Endothelial cell of umbilical vein (primary cell): ENCODE data around the gene MYCBP. TPM values are rescaled to one million over a fixed set of nuclear protein-coding genes. Genes with fewer than 3 reads are reported as not detected.

Experiments used
- BruUV-seq: library from RNA; stranded (reverse); fragments of 400-500 nt; replicated peaks from 2 replicates; lab custom pipeline; 2021; lab: Mats Ljungman, UMichigan
- CTCF ChIA-PET: fragments of 300-600, 350-600 bp; sonication (Branson Sonifier 250); formaldehyde crosslinking; loops from one replicate; lab custom pipeline; 2021; ENCODE audit warnings: antibody characterized with exemption, inconsistent platforms; lab: Charles Lee
- POLR2A ChIA-PET: fragments of 300-600, 350-600 bp; sonication (Branson Sonifier 250); formaldehyde crosslinking; loops from one replicate; lab custom pipeline; 2021; ENCODE audit warnings: antibody characterized with exemption, inconsistent platforms; lab: Charles Lee
- DNase-seq: peaks from one replicate; pipeline ENCODE4 v3.0.0-alpha.2; 2011; ENCODE audit warnings: low read depth, low spot score
- FAIRE-seq: peaks from 2 replicates; lab custom pipeline; 2011; peaks lifted over from hg19 to GRCh38; lab: Jason Lieb, UNC
- H2AFZ ChIP-seq: 2 replicates; pipeline ENCODE4 v1.6.0; 2012; ENCODE audit warnings: low read depth, low read length, control low read depth, inconsistent platforms
- H3K27ac ChIP-seq: 2 replicates; pipeline ENCODE4 v1.5.1; 2011; ENCODE audit warnings: low read depth, mild to moderate bottlenecking, control low read depth, low read length, moderate library complexity; ENCODE audit not compliant: insufficient read depth
- H3K27me3 ChIP-seq, 2 experiments: 2 replicates each; pipeline versions ENCODE4 v1.6.0 to v1.6.1; 2011; ENCODE audit warnings: low read length in 2 of 2, mixed read lengths in 1 of 2; ENCODE audit not compliant: control insufficient read depth in 2 of 2, insufficient read depth in 2 of 2
- H3K36me3 ChIP-seq, 2 experiments: 2 replicates in 1 of 2; 3 replicates in 1 of 2; pipeline ENCODE4 v1.5.1; 2011; ENCODE audit warnings: low read length in 2 of 2, mild to moderate bottlenecking in 1 of 2, moderate library complexity in 1 of 2; ENCODE audit not compliant: control insufficient read depth in 2 of 2, insufficient read depth in 2 of 2; ENCODE audit errors: extremely low read depth in 1 of 2
- H3K4me1 ChIP-seq: 3 replicates; pipeline ENCODE4 v1.5.1; 2011; ENCODE audit warnings: mild to moderate bottlenecking, low read length; ENCODE audit not compliant: control insufficient read depth, insufficient read depth; ENCODE audit errors: extremely low read depth
- H3K4me2 ChIP-seq: 2 replicates; pipeline ENCODE4 v1.6.1; 2011; ENCODE audit warnings: low read length, control low read depth, mixed read lengths; ENCODE audit not compliant: insufficient read depth
- H3K4me3 ChIP-seq, 3 experiments: fragments of 200-600 bp in 1 of 3; sonication (generic), shearing (Covaris generic) in 1 of 3; replicated peaks in 1 of 3; 2 replicates each; pipeline ENCODE4 v1.5.1; 2011 to 2016; ENCODE audit warnings: control low read depth in 3 of 3, low read length in 3 of 3, mild to moderate bottlenecking in 2 of 3, inconsistent platforms in 1 of 3, low read depth in 1 of 3, moderate library complexity in 1 of 3; ENCODE audit not compliant: insufficient read depth in 1 of 3
- H3K79me2 ChIP-seq: 2 replicates; pipeline ENCODE4 v1.6.0; 2012; ENCODE audit warnings: low read length, inconsistent platforms; ENCODE audit not compliant: control insufficient read depth, insufficient read depth
- H3K9ac ChIP-seq: replicated peaks from 2 replicates; pipeline ENCODE3; 2011; ENCODE audit warnings: low read length, control low read depth; ENCODE audit not compliant: insufficient read depth; ENCODE audit errors: extremely low read depth
- H3K9me1 ChIP-seq: replicated peaks from 3 replicates; pipeline ENCODE4 v1.6.0; 2011; ENCODE audit warnings: mild to moderate bottlenecking, low read length; ENCODE audit not compliant: control insufficient read depth, insufficient read depth; ENCODE audit errors: extremely low read depth
- H3K9me3 ChIP-seq: replicated peaks from 2 replicates; pipeline ENCODE4 v1.5.1; 2012; ENCODE audit warnings: low read length, inconsistent platforms; ENCODE audit not compliant: control insufficient read depth, insufficient read depth
- H4K20me1 ChIP-seq: replicated peaks from 2 replicates; pipeline ENCODE3; 2011; ENCODE audit warnings: mild to moderate bottlenecking, low read length; ENCODE audit not compliant: control insufficient read depth, insufficient read depth; ENCODE audit errors: extremely low read depth
- CTCF ChIP-seq, 2 donors: IDR thresholded peaks; 1 replicate in 1 of 2; 2 replicates in 1 of 2; pipeline ENCODE4 v1.5.1; 2011; ENCODE audit warnings: low read length in 2 of 2, mild to moderate bottlenecking in 2 of 2, moderate library complexity in 2 of 2, control low read depth in 1 of 2, inconsistent platforms in 1 of 2, low read depth in 1 of 2; ENCODE audit not compliant: insufficient read depth in 1 of 2; ENCODE audit errors: extremely low read depth in 1 of 2
- EZH2 ChIP-seq: IDR thresholded peaks from 2 replicates; pipeline ENCODE4 v1.6.1; 2012; ENCODE audit warnings: borderline replicate concordance, low read depth, mild to moderate bottlenecking, moderate library complexity, low read length, inconsistent platforms; ENCODE audit not compliant: severe bottlenecking
- FOS ChIP-seq: IDR thresholded peaks from 2 replicates; pipeline ENCODE4 v1.6.1; 2011; ENCODE audit warnings: mild to moderate bottlenecking, low read length, moderate library complexity, borderline replicate concordance; ENCODE audit not compliant: insufficient read depth
- GATA2 ChIP-seq: IDR thresholded peaks from 2 replicates; pipeline ENCODE4 v1.7.0; 2011; ENCODE audit warnings: low read depth, mild to moderate bottlenecking, moderate library complexity, mixed read lengths, low read length; ENCODE audit not compliant: insufficient read length, insufficient read depth
- JUN ChIP-seq: IDR thresholded peaks from 2 replicates; pipeline ENCODE4 v1.6.1; 2011; ENCODE audit warnings: borderline replicate concordance, low read depth; ENCODE audit not compliant: insufficient read length, insufficient read depth
- MAX ChIP-seq: IDR thresholded peaks from 2 replicates; pipeline ENCODE4 v1.6.1; 2011; ENCODE audit not compliant: insufficient read depth, insufficient read length
- MYC ChIP-seq: IDR thresholded peaks from one replicate; pipeline ENCODE4 v1.6.1; 2011; ENCODE audit warnings: mild to moderate bottlenecking, low read depth, low read length
- POLR2A ChIP-seq: IDR thresholded peaks from 2 replicates; pipeline ENCODE4 v1.6.1; 2012; ENCODE audit warnings: low read depth, mild to moderate bottlenecking, control low read depth, low read length
- POLR2AphosphoS5 ChIP-seq: IDR thresholded peaks from 2 replicates; pipeline ENCODE4 v1.6.1; 2012; ENCODE audit warnings: low read depth, mild to moderate bottlenecking, control low read depth, low read length, moderate library complexity; ENCODE audit not compliant: insufficient read depth
- dilution Hi-C: fragments of 300-500 bp; cut with MboI; formaldehyde crosslinking; loops from one replicate; pipeline ENCODE4 v1.15.0; 2019; ENCODE audit warnings: low sequenced_read_pairs; ENCODE audit not compliant: extremely low pct_ligation_motif_present
- intact Hi-C: fragments of 100-400 bp; cut with micrococcal nuclease; formaldehyde crosslinking; loops from one replicate; pipeline ENCODE4 v1.10.0; 2022
- polyA plus RNA-seq, 4 experiments: library from polyadenylated mRNA; depleted of rRNA in 3 of 4; stranded (reverse) in 3 of 4; unstranded in 1 of 4; fragments of >200 nt; gene quantifications; 2 replicates each; pipeline versions ENCODE4 v1.2.1 to v1.2.3, GENCODE V29; 2011 to 2012; ENCODE audit warnings: missing spikeins in 1 of 4
- total RNA-seq: library from RNA; stranded (reverse); gene quantifications from 2 replicates; pipeline ENCODE4 v1.2.3, GENCODE V29; 2021

Gene MYCBP
- total and polyA plus RNA-seq, 2 donors (not counting 3 experiments of a cell fraction or from before 2014, with no cell fraction given): 9.5 to 23.1 TPM

- Histone ChIP-seq H3K27ac (no peak overlapping the region), H3K4me3 (no peak overlapping the region), H3K27me3 (no peaks in the 10 kb centered on the region), H3K36me3 (no peaks in the 10 kb centered on the region), H3K4me2 (no peak overlapping the region), H3K9me3 (no peaks in the 10 kb centered on the region), H2AFZ (no peak overlapping the region), H3K79me2 (no peaks in the 10 kb centered on the region), H4K20me1 (no peaks in the 10 kb centered on the region), H3K9me1 (no peaks in the 10 kb centered on the region), H3K4me1 (no peaks in the 10 kb centered on the region), H3K9ac (no peak overlapping the region)
- no TSS peak for BruUV-seq
- dilution Hi-C loops: no loop called here
- POLR2A ChIA-PET: no interaction called here
- intact Hi-C loops: no loop called here
- FAIRE-seq (no peak), DNase-seq (no peak)
- no peak for TF ChIP-seq EZH2
- TF ChIP-seq POLR2A: no peak
- no peak for TF ChIP-seq JUN
- no peak for TF ChIP-seq CTCF (IDR thresholded peaks at IDR 0.05; ENCODE audit: extremely low read depth in 1 of 2, insufficient read depth in 1 of 2, low read depth in 1 of 2, low read length in 2 of 2)
- no peak for TF ChIP-seq MYC
- no peak for TF ChIP-seq POLR2AphosphoS5
- TF ChIP-seq GATA2: no peak
- TF ChIP-seq MAX: no peak
- TF ChIP-seq FOS: no peak
- CTCF ChIA-PET: no interaction called here
Measured at GRCh38 chr1:38905985-38906384, 32.8 kb upstream of the MYCBP start.
